Gastrocnemius medialis (tissue), 4 donors: ENCODE measurements around the gene UNC80. TPM values are rescaled to one million over a fixed set of nuclear protein-coding genes. Genes with fewer than 3 reads are reported as not detected.

Experiments used
- ATAC-seq, 2 donors: fragments of 150-250 bp; one replicate each; pipeline ENCODE4 v1.9.1; 2016
- DNase-seq, 2 donors: peaks; one replicate each; pipeline ENCODE4 v3.0.0-alpha.2; 2019
- H3K27ac ChIP-seq, 4 donors: fragments of 200-600 bp; sonication (generic); 1 replicate in 1 of 4; 2 replicates in 3 of 4; pipeline ENCODE4 v1.5.1; 2016 to 2018; ENCODE audit warnings: mild to moderate bottlenecking in 2 of 4, moderate library complexity in 1 of 4
- H3K27me3 ChIP-seq, 3 donors: fragments of 200-600 bp; sonication (generic) in 2 of 3; 1 replicate in 1 of 3; 2 replicates in 2 of 3; pipeline versions ENCODE4 v1.5.1 to v1.6.0; 2016 to 2019; ENCODE audit warnings: mild to moderate bottlenecking in 1 of 3, moderate library complexity in 1 of 3
- H3K36me3 ChIP-seq, 2 donors: fragments of 200-600 bp; sonication (generic) in 1 of 2; one replicate each; pipeline ENCODE4 v1.5.1; 2017 to 2018
- H3K4me1 ChIP-seq, 2 donors: fragments of 200-600 bp; sonication (generic) in 1 of 2; one replicate each; pipeline ENCODE4 v1.5.1; 2016 to 2017; ENCODE audit warnings: mild to moderate bottlenecking in 2 of 2
- H3K4me3 ChIP-seq, 4 donors: fragments of 200-600 bp; sonication (generic) in 3 of 4; 1 replicate in 1 of 4; 2 replicates in 3 of 4; pipeline ENCODE4 v1.5.1; 2016 to 2019; ENCODE audit warnings: mild to moderate bottlenecking in 2 of 4
- H3K9me3 ChIP-seq, 3 donors: fragments of 200-600 bp; sonication (generic) in 2 of 3; 1 replicate in 1 of 3; 2 replicates in 2 of 3; pipeline ENCODE4 v1.5.1; 2016 to 2019
- CTCF ChIP-seq, 5 experiments: fragments of 450-650 bp in 3 of 5; fragments of 200-600 bp in 2 of 5; sonication (generic) in 2 of 5; IDR thresholded peaks in 4 of 5; conservative IDR thresholded peaks in 1 of 5; 1 replicate in 4 of 5; 2 replicates in 1 of 5; pipeline ENCODE4 v1.5.1; 2016 to 2019; ENCODE audit warnings: antibody characterized with exemption in 5 of 5, mild to moderate bottlenecking in 3 of 5, moderate library complexity in 3 of 5
- POLR2A ChIP-seq, 2 donors: fragments of 450-650 bp; IDR thresholded peaks; one replicate each; pipeline ENCODE4 v1.6.1; 2017; ENCODE audit warnings: antibody characterized with exemption in 2 of 2, mild to moderate bottlenecking in 2 of 2, moderate library complexity in 2 of 2
- in situ Hi-C, 4 donors: fragments of 200-750 bp; cut with MboI; loops; one replicate each; pipeline versions ENCODE4 v1.15.0 to v1.8.0; 2017; ENCODE audit warnings: low sequenced_read_pairs in 4 of 4
- intact Hi-C: fragments of 100-400 bp; cut with DNase I; formaldehyde crosslinking; loops from one replicate; pipeline ENCODE4 v1.15.1; 2023; ENCODE audit warnings: low total_unique reads
- total RNA-seq, 4 donors: library from RNA; depleted of rRNA; stranded (reverse); fragments of >200 nt; gene quantifications; one replicate each; pipeline versions ENCODE4 v1.1.0 to v1.2.3, GENCODE V29; 2016

UNC80 gene
- total RNA-seq, 4 donors from 2014 or later: not detected

GRCh38 chr2:209900638-209901037 is 129.0 kb downstream of the UNC80 start:
- ATAC-seq (no peak), DNase-seq (no peak)
- Histone ChIP-seq H3K9me3 (no peaks in the 10 kb centered on the region), H3K36me3 (no peaks in the 10 kb centered on the region), H3K4me3 (no peak overlapping the region), H3K27me3 (no peaks in the 10 kb centered on the region), H3K4me1 (no peaks in the 10 kb centered on the region), H3K27ac (no peak overlapping the region)
- TF ChIP-seq POLR2A (IDR thresholded peaks at IDR 0.05) (no peak), CTCF (IDR thresholded peaks at IDR 0.05 in 4 of 5, conservative IDR thresholded peaks at IDR 0.05 in 1 of 5) (no peak)
- intact Hi-C loops: no loop called here
- in situ Hi-C loops: no loop called here

- H3K9me3 ChIP-seq: no peaks in the 10 kb centered on the region
- intact Hi-C loops: no loop called here
- ATAC-seq (no peak), DNase-seq (no peak)
- no peaks in the 10 kb centered on the region for H3K4me1 ChIP-seq
- H3K27me3 ChIP-seq: no peaks in the 10 kb centered on the region
- H3K36me3 ChIP-seq: no peaks in the 10 kb centered on the region
- no peak for TF ChIP-seq CTCF (IDR thresholded peaks at IDR 0.05 in 4 of 5, conservative IDR thresholded peaks at IDR 0.05 in 1 of 5)
- no peak for TF ChIP-seq POLR2A (IDR thresholded peaks at IDR 0.05)
- H3K4me3 ChIP-seq: no peak overlapping the region
- no peak overlapping the region for H3K27ac ChIP-seq
- in situ Hi-C loops: no loop called here
Measured at GRCh38 chr2:209901172-209901571, 129.5 kb downstream of the UNC80 start.

GRCh38 chr2:209905691-209906090 is 134.1 kb downstream of the UNC80 start:
- DNase-seq: no peak
- intact Hi-C loops (no loop called here), in situ Hi-C loops (no loop called here)

GRCh38 chr2:209907746-209908145 is 136.1 kb downstream of the UNC80 start:
- ATAC-seq: no peak
- no peaks in the 10 kb centered on the region for H3K4me1 ChIP-seq
- H3K27ac ChIP-seq: no peak overlapping the region
- intact Hi-C loops: no loop called here
- DNase-seq: no peak
- no peaks in the 10 kb centered on the region for H3K27me3 ChIP-seq
- TF ChIP-seq CTCF (IDR thresholded peaks at IDR 0.05 in 4 of 5, conservative IDR thresholded peaks at IDR 0.05 in 1 of 5): no peak
- TF ChIP-seq POLR2A (IDR thresholded peaks at IDR 0.05): no peak
- H3K36me3 ChIP-seq: no peaks in the 10 kb centered on the region
- in situ Hi-C loops: no loop called here
- H3K4me3 ChIP-seq: no peak overlapping the region
- no peaks in the 10 kb centered on the region for H3K9me3 ChIP-seq

More at GRCh38 chr2:209905691-209906090, 134.1 kb downstream of the UNC80 start:
- no peak for ATAC-seq
- Histone ChIP-seq H3K27me3 (no peaks in the 10 kb centered on the region), H3K36me3 (no peaks in the 10 kb centered on the region), H3K27ac (no peak overlapping the region), H3K4me1 (no peaks in the 10 kb centered on the region), H3K9me3 (no peaks in the 10 kb centered on the region), H3K4me3 (no peak overlapping the region)
- no peak for TF ChIP-seq POLR2A (IDR thresholded peaks at IDR 0.05)
- TF ChIP-seq CTCF (IDR thresholded peaks at IDR 0.05 in 4 of 5, conservative IDR thresholded peaks at IDR 0.05 in 1 of 5): no peak

- Histone ChIP-seq H3K27me3 (no peaks in the 10 kb centered on the region), H3K4me3 (no peak overlapping the region), H3K36me3 (no peaks in the 10 kb centered on the region), H3K4me1 (no peaks in the 10 kb centered on the region), H3K27ac (no peak overlapping the region), H3K9me3 (no peaks in the 10 kb centered on the region)
- no peak for ATAC-seq
- no peak for DNase-seq
- intact Hi-C loops: no loop called here
- no peak for TF ChIP-seq POLR2A (IDR thresholded peaks at IDR 0.05)
- TF ChIP-seq CTCF (IDR thresholded peaks at IDR 0.05 in 4 of 5, conservative IDR thresholded peaks at IDR 0.05 in 1 of 5): no peak
- in situ Hi-C loops: no loop called here
Measured at GRCh38 chr2:209908511-209908910, 136.9 kb downstream of the UNC80 start.
